NCI-H82 treated with DMSO at 0.1 percent for 48 hours (cell line): ENCODE results near the gene MTA3.
"Not testable (repeated sequence)": the region's sequence is repeated elsewhere in the genome, so short reads cannot be mapped to it uniquely, and the experiment has no call there.

Source experiments
- DNase-seq: peaks from one replicate; lab custom pipeline; 2025; ENCODE audit not compliant: unreplicated experiment; lab: John Stamatoyannopoulos, UW

MTA3 gene

GRCh38 chr2:42606166-42606565, 37.7 kb downstream of the MTA3 start:
- DNase-seq: not testable (repeated sequence)

- DNase-seq: no peak
These were observed 38.7 kb downstream of the MTA3 start for GRCh38 chr2:42607101-42607637.

DNA sequence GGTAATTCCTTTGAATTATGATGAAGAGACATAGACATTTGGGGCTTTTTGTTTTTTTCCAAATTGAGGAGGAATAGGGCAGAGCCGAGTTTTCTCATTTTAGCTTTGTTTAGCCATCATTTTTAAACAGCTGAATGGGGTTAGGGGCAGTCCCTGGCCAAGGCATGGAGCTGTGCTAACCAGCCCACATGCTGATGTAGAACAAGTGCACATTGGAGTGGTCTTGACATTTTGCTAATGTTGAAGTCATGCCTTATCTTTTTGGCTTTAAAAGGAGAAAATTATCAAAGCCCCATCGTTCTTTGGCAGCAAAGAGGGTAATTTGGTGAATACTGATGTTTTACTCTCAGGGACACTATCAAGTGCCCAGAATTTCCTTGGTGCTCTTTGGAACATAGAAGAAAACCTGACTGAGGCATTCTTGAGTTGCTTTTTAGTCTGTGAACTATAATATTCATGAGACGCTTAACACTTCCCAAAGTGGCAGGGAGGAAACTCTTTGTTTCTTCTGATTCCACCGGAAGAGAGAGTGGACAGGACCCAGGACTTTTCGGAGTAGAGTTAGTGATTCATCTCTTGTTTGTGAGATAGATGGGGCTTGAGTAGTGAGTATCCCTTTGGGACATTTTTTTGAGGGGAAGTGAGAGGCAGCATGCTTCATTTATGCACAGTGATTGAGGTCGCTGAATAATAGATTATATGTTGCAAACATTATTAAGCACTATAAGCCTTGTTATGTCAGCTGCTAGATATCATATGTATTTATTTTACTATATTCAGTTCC, 45.0 kb downstream of the MTA3 start:
- no peak for DNase-seq

DNA sequence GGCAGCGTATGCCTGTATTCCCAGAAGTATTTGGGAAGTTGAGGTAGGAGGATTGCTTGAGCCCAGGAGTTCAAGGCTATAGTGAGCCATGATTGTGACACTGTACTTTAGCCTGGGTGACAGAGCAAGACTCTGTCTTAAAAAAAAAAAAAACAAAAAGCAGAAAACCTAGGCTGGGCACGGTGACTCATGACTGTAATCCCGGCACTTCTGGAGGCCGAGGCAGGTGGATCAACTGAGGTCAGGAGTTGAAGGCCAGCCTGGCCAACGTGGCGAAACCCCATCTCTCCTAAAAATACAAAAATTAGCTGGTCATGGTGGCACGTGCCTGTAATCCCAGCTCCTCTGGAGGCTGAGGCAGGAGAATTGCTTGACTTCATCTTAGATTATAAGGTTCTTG, 46.4 kb downstream of the MTA3 start:
- DNase-seq: no peak

DNA sequence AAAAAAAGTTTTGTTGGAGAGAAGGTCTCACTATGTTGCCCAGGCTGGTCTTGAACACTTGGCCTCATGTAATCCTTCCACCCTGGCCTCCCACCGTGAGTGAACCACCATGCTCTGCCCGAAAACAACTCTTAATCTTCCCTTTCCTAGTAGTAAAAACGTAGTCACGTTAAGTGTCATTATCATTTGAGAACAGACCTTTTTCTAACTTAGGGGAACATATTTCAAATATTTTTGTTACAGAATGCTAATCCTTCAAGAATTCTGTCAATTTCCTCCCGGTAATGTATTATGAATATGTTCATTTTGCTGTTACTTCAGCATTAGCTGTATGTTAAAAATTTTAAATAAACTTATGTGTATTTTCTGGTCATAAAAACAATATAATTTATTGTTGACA, 49.7 kb downstream of the MTA3 start:
- no peak for DNase-seq

DNA sequence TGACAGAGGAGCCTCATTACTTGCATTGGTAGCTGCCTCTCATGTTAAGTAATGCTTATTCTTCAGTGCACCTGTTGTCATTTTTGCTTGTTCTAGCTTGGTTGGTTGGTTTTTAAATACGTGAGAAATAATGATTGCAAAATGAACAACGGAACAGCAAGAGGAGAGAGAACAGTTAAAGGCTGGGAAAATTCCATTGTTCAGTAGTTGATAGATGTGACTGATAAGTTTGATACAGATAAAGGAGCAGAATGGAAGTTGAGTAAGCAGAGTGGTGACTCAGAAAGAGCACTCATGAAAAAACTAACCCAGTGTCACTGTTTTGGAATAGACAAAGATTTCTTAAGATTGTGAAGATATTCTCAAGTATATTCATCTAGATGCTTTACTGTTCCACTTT, 50.5 kb downstream of the MTA3 start:
- no peak for DNase-seq

DNA sequence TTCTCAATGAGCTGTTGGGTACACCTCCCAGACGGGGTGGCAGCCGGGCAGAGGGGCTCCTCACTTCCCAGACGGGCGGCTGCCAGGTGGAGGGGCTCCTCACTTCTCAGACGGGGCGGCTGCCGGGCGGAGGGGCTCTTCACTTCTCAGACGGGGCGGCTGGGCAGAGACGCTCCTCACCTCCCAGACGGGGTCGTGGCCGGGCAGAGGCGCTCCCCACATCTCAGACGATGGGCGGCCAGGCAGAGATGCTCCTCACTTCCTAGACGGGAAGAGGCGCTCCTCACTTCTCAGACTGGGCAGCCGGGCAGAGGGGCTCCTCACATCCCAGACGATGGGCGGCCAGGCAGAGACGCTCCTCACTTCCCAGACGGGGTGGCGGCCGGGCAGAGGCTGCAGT, 53.2 kb downstream of the MTA3 start:
- DNase-seq: not testable (repeated sequence)

- no peak for DNase-seq
These were observed 54.7 kb downstream of the MTA3 start for GRCh38 chr2:42622943-42623676.

GRCh38 chr2:42624047-42624446, 55.6 kb downstream of the MTA3 start:
- DNase-seq: no peak

DNA sequence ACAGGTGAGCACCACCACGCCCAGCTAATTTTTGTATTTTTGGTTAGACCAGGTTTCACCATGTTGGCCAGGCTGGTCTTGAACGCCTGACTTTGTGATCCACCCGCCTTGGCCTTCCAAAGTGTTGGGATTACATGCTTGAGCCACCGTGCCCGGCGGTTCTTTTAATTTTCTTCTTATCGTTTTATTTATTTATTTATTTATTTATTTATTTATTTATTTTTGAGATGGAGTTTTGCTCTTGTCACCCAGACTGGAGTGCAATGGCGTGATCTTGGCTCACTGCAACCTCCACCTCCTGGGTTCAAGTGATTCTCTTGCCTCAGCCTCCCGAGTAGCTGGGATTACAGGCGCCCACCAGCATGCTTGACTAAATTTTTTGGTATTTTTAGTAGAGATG, 59.6 kb downstream of the MTA3 start:
- not testable (repeated sequence) for DNase-seq

DNA sequence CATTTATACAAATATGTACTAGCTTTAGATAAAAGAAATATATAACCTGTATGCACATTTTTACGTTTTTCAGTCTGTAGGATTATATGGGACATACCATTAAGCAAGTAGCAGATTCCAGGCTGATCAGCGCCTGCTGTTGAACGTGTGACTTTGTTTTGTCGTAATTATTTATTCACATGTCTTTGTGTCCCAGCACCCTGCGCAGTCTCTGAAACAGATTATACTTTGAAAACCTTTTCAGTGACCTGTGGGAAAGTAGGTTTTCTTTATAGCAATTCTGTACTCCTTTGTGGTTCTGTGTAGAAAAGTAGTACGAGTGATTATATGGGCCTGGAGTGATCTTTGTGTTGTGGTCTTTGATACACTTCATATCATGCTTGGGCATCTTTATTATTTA, 68.5 kb downstream of the MTA3 start:
- DNase-seq: no peak

DNA sequence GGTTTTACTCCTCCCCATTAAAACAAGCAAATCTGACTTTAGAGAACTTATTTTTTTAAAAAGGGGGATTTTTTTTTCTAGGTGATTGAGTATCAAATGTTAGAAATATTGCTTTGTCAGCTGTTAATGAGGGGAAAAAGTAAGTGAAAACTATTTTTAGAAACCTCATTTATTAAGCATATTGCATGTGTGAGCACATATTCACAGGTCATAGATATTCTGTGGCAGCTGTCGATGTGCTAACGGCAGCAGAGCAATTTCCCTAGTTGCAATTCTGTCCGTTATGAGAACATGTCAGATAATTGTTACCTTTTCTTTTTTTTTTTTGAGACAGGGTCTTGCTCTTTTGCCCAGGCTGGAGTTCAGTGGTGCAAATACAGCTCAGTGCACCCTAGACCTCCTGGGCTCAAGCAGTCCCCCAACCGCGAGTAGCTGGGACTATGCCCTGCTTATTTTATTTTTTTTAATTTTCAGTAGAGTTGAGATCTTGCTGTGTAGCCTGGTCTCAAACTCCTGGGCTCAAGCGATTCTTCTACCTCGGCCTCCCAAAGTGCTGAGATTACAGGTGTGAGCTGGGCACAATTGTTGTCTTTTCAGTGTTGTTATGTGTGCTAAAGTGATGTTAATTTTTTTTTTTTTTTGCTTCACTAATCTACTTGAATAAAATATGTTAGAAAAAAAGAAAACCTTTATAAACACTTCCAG, 69.8 kb downstream of the MTA3 start:
- no peak for DNase-seq

GRCh38 chr2:42639340-42640077, 71.1 kb downstream of the MTA3 start:
- DNase-seq: no peak

- no peak for DNase-seq
These were observed 71.8 kb downstream of the MTA3 start for GRCh38 chr2:42640261-42640660.

GRCh38 chr2:42642371-42642770, 73.9 kb downstream of the MTA3 start:
- DNase-seq: not testable (repeated sequence)

DNA sequence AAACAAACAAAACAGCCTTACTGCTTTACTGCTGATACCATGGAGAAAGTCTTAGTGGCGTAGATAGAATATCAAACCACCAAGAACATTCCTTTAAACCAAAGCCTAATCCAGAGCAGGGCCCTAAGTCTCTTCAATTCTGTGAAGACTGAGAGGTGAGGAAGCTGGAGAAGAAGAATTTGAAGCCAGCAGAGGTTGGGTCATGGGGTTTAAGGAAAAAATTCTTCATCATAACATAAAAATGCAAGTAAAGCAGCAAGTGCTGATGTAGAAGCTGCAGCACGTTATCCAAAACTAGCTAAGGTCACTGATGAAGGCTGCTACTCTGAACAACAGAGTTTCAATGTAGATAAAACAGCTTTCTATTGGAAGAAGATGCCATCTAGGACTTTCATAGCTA, 77.1 kb downstream of the MTA3 start:
- DNase-seq: no peak

DNA sequence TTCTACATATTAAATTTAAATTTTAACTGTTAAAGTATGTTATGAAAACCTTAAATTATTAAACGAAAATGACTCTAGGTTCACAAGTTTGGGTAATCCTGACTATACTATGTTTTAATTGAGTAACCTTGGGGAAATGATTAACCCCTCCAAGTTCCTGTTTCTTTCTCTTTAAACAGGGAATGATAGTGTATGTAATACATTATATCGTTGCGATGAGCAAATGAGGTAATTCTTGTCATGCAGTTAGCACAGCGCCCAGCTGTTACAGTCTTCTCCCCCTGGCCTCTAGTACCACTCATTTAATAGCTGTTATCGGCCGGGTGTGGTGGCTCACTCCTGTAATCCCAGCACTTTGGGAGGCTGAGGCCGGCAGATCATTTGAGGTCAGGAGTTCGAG, 80.4 kb downstream of the MTA3 start:
- DNase-seq: no peak

DNA sequence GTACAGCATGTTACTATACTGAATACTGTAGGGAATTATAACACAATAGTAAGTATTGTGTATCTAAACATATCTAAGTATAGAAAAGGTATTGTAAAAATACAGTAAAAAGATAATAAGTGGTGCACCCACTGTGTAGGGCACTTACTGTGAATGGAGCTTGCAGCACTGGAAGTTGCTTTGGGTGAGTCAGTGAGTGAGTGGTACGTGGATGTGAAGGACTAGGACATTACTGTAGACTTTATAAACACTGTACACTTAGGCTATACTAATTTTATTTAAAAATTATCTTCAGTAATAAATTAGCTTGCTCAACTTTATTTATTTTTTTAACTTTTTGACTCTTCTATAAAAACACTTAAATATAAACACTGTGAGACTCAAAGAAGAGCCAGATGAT, 82.6 kb downstream of the MTA3 start:
- no peak for DNase-seq

GRCh38 chr2:42652086-42652485, 83.7 kb downstream of the MTA3 start:
- no peak for DNase-seq

DNA sequence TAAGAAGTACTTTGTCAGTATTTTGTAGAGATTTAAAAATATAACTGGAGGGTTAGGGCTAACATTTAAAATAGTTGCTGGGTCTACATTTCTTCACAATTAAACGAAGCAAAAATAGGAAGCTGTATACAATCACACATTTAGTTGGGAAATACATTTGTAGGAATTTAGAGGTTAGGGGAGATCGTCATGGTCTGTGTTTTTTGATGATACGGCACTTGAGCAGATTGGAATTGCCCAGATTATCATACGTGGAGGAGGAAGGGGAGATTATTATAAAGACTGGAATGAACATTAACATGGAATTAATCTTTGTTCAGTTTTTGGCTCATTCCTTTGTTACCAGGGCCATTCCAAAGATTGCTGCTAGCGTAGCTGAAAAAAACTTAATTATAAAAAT, 84.6 kb downstream of the MTA3 start:
- DNase-seq: no peak

GRCh38 chr2:42653908-42654445, 85.5 kb downstream of the MTA3 start:
- no peak for DNase-seq
